HEK293 (cell line): ENCODE data around the gene KBTBD8.

Experiments used
- CTCF ChIA-PET: fragments of 350-600 bp; formaldehyde crosslinking; extraction: SDS; loops from one replicate; lab custom pipeline; 2021; ENCODE audit warnings: antibody characterized with exemption; lab: Yijun Ruan, JAX
- POLR2A ChIA-PET: fragments of 300-600 bp; formaldehyde crosslinking; extraction: SDS; loops from one replicate; lab custom pipeline; 2020; ENCODE audit warnings: antibody characterized with exemption, inconsistent platforms; lab: Yijun Ruan, JAX
- H3K27ac ChIP-seq: fragments of 200-500 bp; sonication (Bioruptor generic); 2 replicates; pipeline ENCODE4 v1.5.1; 2014; ENCODE audit warnings: low read depth, low read length, control low read depth, inconsistent platforms; ENCODE audit errors: extremely low read depth
- H3K36me3 ChIP-seq, 2 experiments: fragments of 200-500 bp in 1 of 2; sonication (Bioruptor generic) in 1 of 2; 1 replicate in 1 of 2; 2 replicates in 1 of 2; pipeline ENCODE4 v1.5.1; 2014 to 2017; ENCODE audit warnings: inconsistent platforms in 2 of 2, low read length in 2 of 2; ENCODE audit not compliant: control insufficient read depth in 2 of 2, insufficient read depth in 1 of 2
- H3K4me1 ChIP-seq: fragments of 200-500 bp; sonication (Bioruptor generic); 2 replicates; pipeline ENCODE4 v1.5.1; 2014; ENCODE audit warnings: mild to moderate bottlenecking, low read length, inconsistent platforms; ENCODE audit not compliant: control insufficient read depth, insufficient read depth
- H3K4me3 ChIP-seq: 2 replicates; pipeline ENCODE4 v1.5.1; 2011; ENCODE audit warnings: low read depth, mild to moderate bottlenecking, control low read depth, low read length, moderate library complexity
- H3K9me3 ChIP-seq: fragments of 200-500 bp; sonication (Bioruptor generic); 2 replicates; pipeline ENCODE4 v1.5.1; 2014; ENCODE audit warnings: low read depth, low read length, inconsistent platforms; ENCODE audit not compliant: control insufficient read depth, insufficient read depth
- KLF8 ChIP-seq: fragments of 450-650 bp; formaldehyde crosslinking; IDR thresholded peaks from 2 replicates; pipeline ENCODE4 v1.5.1; 2016; ENCODE audit warnings: missing biosample characterization, missing genetic modification characterization
- MYNN ChIP-seq: fragments of 450-650 bp; formaldehyde crosslinking; IDR thresholded peaks from 2 replicates; pipeline ENCODE4 v1.5.1; 2016; ENCODE audit warnings: missing biosample characterization, missing genetic modification characterization, borderline replicate concordance
- MZF1 ChIP-seq: fragments of 450-650 bp; formaldehyde crosslinking; IDR thresholded peaks from 2 replicates; pipeline ENCODE4 v1.5.1; 2017; ENCODE audit warnings: missing biosample characterization, missing genetic modification characterization, borderline replicate concordance
- SCRT1 ChIP-seq: fragments of 450-650 bp; formaldehyde crosslinking; IDR thresholded peaks from 2 replicates; pipeline ENCODE4 v1.5.1; 2016; ENCODE audit warnings: missing biosample characterization, missing genetic modification characterization, borderline replicate concordance
- ZFP3 ChIP-seq: fragments of 450-650 bp; formaldehyde crosslinking; IDR thresholded peaks from 2 replicates; pipeline ENCODE4 v1.5.1; 2016; ENCODE audit warnings: low read depth, missing biosample characterization, missing genetic modification characterization
- ZFP69B ChIP-seq: fragments of 450-650 bp; formaldehyde crosslinking; IDR thresholded peaks from 2 replicates; pipeline ENCODE4 v1.5.1; 2016; ENCODE audit warnings: missing biosample characterization, missing genetic modification characterization
- ZNF140 ChIP-seq: fragments of 450-650 bp; formaldehyde crosslinking; IDR thresholded peaks from 2 replicates; pipeline ENCODE4 v1.5.1; 2016; ENCODE audit warnings: missing biosample characterization, missing genetic modification characterization
- ZNF146 ChIP-seq: fragments of 450-650 bp; formaldehyde crosslinking; IDR thresholded peaks from 2 replicates; pipeline ENCODE4 v1.5.1; 2016; ENCODE audit warnings: missing biosample characterization, missing genetic modification characterization
- ZNF248 ChIP-seq: fragments of 450-650 bp; formaldehyde crosslinking; IDR thresholded peaks from 2 replicates; pipeline ENCODE4 v1.5.1; 2017; ENCODE audit warnings: missing biosample characterization, missing genetic modification characterization
- ZNF26 ChIP-seq: fragments of 450-650 bp; formaldehyde crosslinking; IDR thresholded peaks from 2 replicates; pipeline ENCODE4 v1.5.1; 2016; ENCODE audit warnings: missing biosample characterization, missing genetic modification characterization
- ZNF274 ChIP-seq, 2 experiments: fragments of 200-500 bp in 1 of 2; fragments of 450-650 bp in 1 of 2; sonication (Bioruptor generic) in 1 of 2; formaldehyde crosslinking in 1 of 2; IDR thresholded peaks; 2 replicates each; pipeline versions ENCODE4 v1.5.1 to v1.6.1; 2014 to 2016; ENCODE audit warnings: borderline replicate concordance in 1 of 2, inconsistent platforms in 1 of 2, low read length in 1 of 2, missing biosample characterization in 1 of 2, missing genetic modification characterization in 1 of 2
- ZNF302 ChIP-seq: fragments of 450-650 bp; formaldehyde crosslinking; IDR thresholded peaks from 2 replicates; pipeline ENCODE4 v1.5.1; 2016; ENCODE audit warnings: missing biosample characterization, missing genetic modification characterization, low read depth
- ZNF423 ChIP-seq: fragments of 450-650 bp; formaldehyde crosslinking; IDR thresholded peaks from 2 replicates; pipeline ENCODE4 v1.5.1; 2016; ENCODE audit warnings: missing biosample characterization, missing genetic modification characterization
- ZNF521 ChIP-seq: fragments of 450-650 bp; formaldehyde crosslinking; IDR thresholded peaks from 2 replicates; pipeline ENCODE4 v1.5.1; 2017; ENCODE audit warnings: missing biosample characterization, mild to moderate bottlenecking, missing genetic modification characterization
- ZNF561 ChIP-seq: fragments of 450-650 bp; IDR thresholded peaks from 2 replicates; pipeline ENCODE4 v1.5.1; 2018; ENCODE audit warnings: missing biosample characterization, missing genetic modification characterization, borderline replicate concordance
- ZNF610 ChIP-seq: fragments of 450-650 bp; formaldehyde crosslinking; IDR thresholded peaks from 2 replicates; pipeline ENCODE4 v1.5.1; 2016; ENCODE audit warnings: missing biosample characterization, missing genetic modification characterization, borderline replicate concordance
- ZNF629 ChIP-seq: fragments of 450-650 bp; formaldehyde crosslinking; IDR thresholded peaks from 2 replicates; pipeline ENCODE4 v1.5.1; 2017; ENCODE audit warnings: missing biosample characterization, missing genetic modification characterization
- ZNF645 ChIP-seq: fragments of 450-650 bp; formaldehyde crosslinking; IDR thresholded peaks from 2 replicates; pipeline ENCODE4; 2016; ENCODE audit warnings: missing biosample characterization, missing genetic modification characterization
- ZNF654 ChIP-seq: fragments of 450-650 bp; formaldehyde crosslinking; IDR thresholded peaks from 2 replicates; pipeline ENCODE4 v1.5.1; 2016; ENCODE audit warnings: low read depth, missing biosample characterization, missing genetic modification characterization
- ZNF704 ChIP-seq: fragments of 450-650 bp; formaldehyde crosslinking; IDR thresholded peaks from 2 replicates; pipeline ENCODE4 v1.5.1; 2016; ENCODE audit warnings: missing biosample characterization, missing genetic modification characterization
- ZNF707 ChIP-seq: fragments of 450-650 bp; formaldehyde crosslinking; IDR thresholded peaks from 2 replicates; pipeline ENCODE4 v1.5.1; 2016; ENCODE audit warnings: missing biosample characterization, missing genetic modification characterization
- ZNF776 ChIP-seq: fragments of 450-650 bp; formaldehyde crosslinking; IDR thresholded peaks from 2 replicates; pipeline ENCODE4 v1.5.0; 2017; ENCODE audit warnings: missing biosample characterization, missing genetic modification characterization, borderline replicate concordance
- TF ChIP-seq, protein P1 (sequence below): fragments of 450-650 bp; IDR thresholded peaks from 2 replicates; pipeline ENCODE4 v1.5.1; 2018; ENCODE audit warnings: missing biosample characterization, mild to moderate bottlenecking, missing genetic modification characterization
- TF ChIP-seq, protein P2 (sequence below): fragments of 450-650 bp; formaldehyde crosslinking; IDR thresholded peaks from 2 replicates; pipeline ENCODE4 v1.5.1; 2017; ENCODE audit warnings: missing biosample characterization, missing genetic modification characterization

The KBTBD8 gene

GRCh38 chr3:67048715-67049074 lies 50.6 kb downstream of the KBTBD8 start:
- no peaks in the 10 kb centered on the region for H3K36me3 ChIP-seq
- H3K9me3 ChIP-seq, result no peaks in the 10 kb centered on the region
- no peak overlapping the region for H3K27ac ChIP-seq
- no peak overlapping the region for H3K4me3 ChIP-seq
- H3K4me1 ChIP-seq, result no peaks in the 10 kb centered on the region
- CTCF ChIA-PET, result no interaction called here
- POLR2A ChIA-PET, result no interaction called here
- TF ChIP-seq ZNF146 (tag by site-specific recombination), result no peak
- TF ChIP-seq, protein P1, sequence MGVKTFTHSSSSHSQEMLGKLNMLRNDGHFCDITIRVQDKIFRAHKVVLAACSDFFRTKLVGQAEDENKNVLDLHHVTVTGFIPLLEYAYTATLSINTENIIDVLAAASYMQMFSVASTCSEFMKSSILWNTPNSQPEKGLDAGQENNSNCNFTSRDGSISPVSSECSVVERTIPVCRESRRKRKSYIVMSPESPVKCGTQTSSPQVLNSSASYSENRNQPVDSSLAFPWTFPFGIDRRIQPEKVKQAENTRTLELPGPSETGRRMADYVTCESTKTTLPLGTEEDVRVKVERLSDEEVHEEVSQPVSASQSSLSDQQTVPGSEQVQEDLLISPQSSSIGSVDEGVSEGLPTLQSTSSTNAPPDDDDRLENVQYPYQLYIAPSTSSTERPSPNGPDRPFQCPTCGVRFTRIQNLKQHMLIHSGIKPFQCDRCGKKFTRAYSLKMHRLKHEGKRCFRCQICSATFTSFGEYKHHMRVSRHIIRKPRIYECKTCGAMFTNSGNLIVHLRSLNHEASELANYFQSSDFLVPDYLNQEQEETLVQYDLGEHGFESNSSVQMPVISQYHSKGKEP (tag by site-specific recombination), result no peak
- TF ChIP-seq, protein P2, sequence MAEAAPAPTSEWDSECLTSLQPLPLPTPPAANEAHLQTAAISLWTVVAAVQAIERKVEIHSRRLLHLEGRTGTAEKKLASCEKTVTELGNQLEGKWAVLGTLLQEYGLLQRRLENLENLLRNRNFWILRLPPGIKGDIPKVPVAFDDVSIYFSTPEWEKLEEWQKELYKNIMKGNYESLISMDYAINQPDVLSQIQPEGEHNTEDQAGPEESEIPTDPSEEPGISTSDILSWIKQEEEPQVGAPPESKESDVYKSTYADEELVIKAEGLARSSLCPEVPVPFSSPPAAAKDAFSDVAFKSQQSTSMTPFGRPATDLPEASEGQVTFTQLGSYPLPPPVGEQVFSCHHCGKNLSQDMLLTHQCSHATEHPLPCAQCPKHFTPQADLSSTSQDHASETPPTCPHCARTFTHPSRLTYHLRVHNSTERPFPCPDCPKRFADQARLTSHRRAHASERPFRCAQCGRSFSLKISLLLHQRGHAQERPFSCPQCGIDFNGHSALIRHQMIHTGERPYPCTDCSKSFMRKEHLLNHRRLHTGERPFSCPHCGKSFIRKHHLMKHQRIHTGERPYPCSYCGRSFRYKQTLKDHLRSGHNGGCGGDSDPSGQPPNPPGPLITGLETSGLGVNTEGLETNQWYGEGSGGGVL (tag by site-specific recombination), result no peak
- no peak for TF ChIP-seq KLF8 (tag by site-specific recombination)

- Histone ChIP-seq H3K36me3 (no peaks in the 10 kb centered on the region), H3K27ac (no peak overlapping the region), H3K4me3 (no peak overlapping the region), H3K9me3 (no peaks in the 10 kb centered on the region), H3K4me1 (no peaks in the 10 kb centered on the region)
- TF ChIP-seq ZNF274 (IDR thresholded peaks at IDR 0.05; ENCODE audit: low read length), result no peak
- no peak for TF ChIP-seq ZNF274 (tag by site-specific recombination; IDR thresholded peaks at IDR 0.05; ENCODE audit: borderline replicate concordance)
- no peak for TF ChIP-seq ZNF776 (tag by site-specific recombination)
- TF ChIP-seq ZNF521, result no peak
- TF ChIP-seq ZNF248 (tag by site-specific recombination), result no peak
- no peak for TF ChIP-seq ZNF561 (tag by site-specific recombination)
- TF ChIP-seq ZNF140 (tag by site-specific recombination), result no peak
- TF ChIP-seq ZNF629 (tag by site-specific recombination), result no peak
- no peak for TF ChIP-seq MZF1 (tag by site-specific recombination)
- no peak for TF ChIP-seq ZNF654 (tag by site-specific recombination)
- no peak for TF ChIP-seq MYNN (tag by site-specific recombination)
- no peak for TF ChIP-seq ZFP3 (tag by site-specific recombination)
- TF ChIP-seq ZNF26 (tag by site-specific recombination), result no peak
- TF ChIP-seq ZNF610 (tag by site-specific recombination), result no peak
- no peak for TF ChIP-seq ZNF645
- TF ChIP-seq ZNF423 (tag by site-specific recombination), result no peak
- no peak for TF ChIP-seq SCRT1 (tag by site-specific recombination)
- TF ChIP-seq ZNF707, result no peak
- no peak for TF ChIP-seq ZFP69B (tag by site-specific recombination)
- no peak for TF ChIP-seq ZNF704 (tag by site-specific recombination)
- TF ChIP-seq ZNF302, result no peak
- POLR2A ChIA-PET, result no interaction called here
- CTCF ChIA-PET, result no interaction called here
These were observed 61.3 kb downstream of the KBTBD8 start for GRCh38 chr3:67059443-67059842.
